G401 (cell line): ENCODE results near the gene DGKD. TPM values are rescaled to one million over a fixed set of nuclear protein-coding genes. Genes with fewer than 3 reads are reported as not detected.
A peak's percentile ranks its signal among the peaks of the same experiment; 100 is the strongest.

Experiments
- DNase-seq: peaks from one replicate; pipeline ENCODE4 v3.0.0-alpha.2; 2015; ENCODE audit warnings: low spot score
- in situ Hi-C: cut with HindIII; loops from 2 replicates; pipeline ENCODE4 v1.10.0; 2016; ENCODE audit warnings: low sequenced_read_pairs, mixed read lengths
- total RNA-seq: library from RNA; depleted of rRNA; stranded (reverse); fragments of >200 nt; shearing (Covaris generic); gene quantifications from 2 replicates; pipeline ENCODE4 v1.2.3, GENCODE V29; 2014

The DGKD gene
- total RNA-seq, 1 experiment from 2014 or later, result 20.4 TPM

- in situ Hi-C loops, result no loop called here
- peak; percentile 83 for DNase-seq
Measured at GRCh38 chr2:233462202-233462785, 108.0 kb downstream of the DGKD start.

- DNase-seq, result no peak
- in situ Hi-C loops, result no loop called here
Measured at GRCh38 chr2:233462826-233463470, 108.7 kb downstream of the DGKD start.

GRCh38 chr2:233463586-233463985 lies 109.3 kb downstream of the DGKD start:
- no peak for DNase-seq
- in situ Hi-C loops, result no loop called here

- in situ Hi-C loops, result no loop called here
- DNase-seq, result no peak
Measured at GRCh38 chr2:233464056-233464455, 109.8 kb downstream of the DGKD start.

- in situ Hi-C loops, result no loop called here
Measured at GRCh38 chr2:233464531-233465240, 110.4 kb downstream of the DGKD start.

GRCh38 chr2:233466991-233467603 lies 112.8 kb downstream of the DGKD start:
- in situ Hi-C loops, result no loop called here
- no peak for DNase-seq

More at GRCh38 chr2:233464531-233465240, 110.4 kb downstream of the DGKD start:
- DNase-seq, result no peak

- DNase-seq, result no peak
- in situ Hi-C loops, result no loop called here
Measured at GRCh38 chr2:233468047-233468740, 113.9 kb downstream of the DGKD start.

- DNase-seq, result no peak
- in situ Hi-C loops, result no loop called here
Measured at GRCh38 chr2:233468741-233469110, 114.4 kb downstream of the DGKD start.

GRCh38 chr2:233469261-233470010 lies 115.1 kb downstream of the DGKD start:
- in situ Hi-C loops, result no loop called here

GRCh38 chr2:233470011-233470687 lies 115.9 kb downstream of the DGKD start:
- in situ Hi-C loops, result no loop called here

More at GRCh38 chr2:233469261-233470010, 115.1 kb downstream of the DGKD start:
- DNase-seq, result no peak

GRCh38 chr2:233470839-233471238 lies 116.5 kb downstream of the DGKD start:
- no peak for DNase-seq
- in situ Hi-C loops, result no loop called here

More at GRCh38 chr2:233470011-233470687, 115.9 kb downstream of the DGKD start:
- peak; percentile 30 for DNase-seq

- no peak for DNase-seq
- in situ Hi-C loops, result no loop called here
Measured at GRCh38 chr2:233471291-233472035, 117.2 kb downstream of the DGKD start.

GRCh38 chr2:233473386-233473791 lies 119.1 kb downstream of the DGKD start:
- DNase-seq, result no peak
- in situ Hi-C loops, result no loop called here

- in situ Hi-C loops, result no loop called here
- DNase-seq, result no peak
Measured at GRCh38 chr2:233473878-233474277, 119.6 kb downstream of the DGKD start.

GRCh38 chr2:233474308-233475160 lies 120.2 kb downstream of the DGKD start:
- in situ Hi-C loops, result no loop called here
- no peak for DNase-seq

GRCh38 chr2:233476063-233476410 lies 121.7 kb downstream of the DGKD start:
- in situ Hi-C loops, result no loop called here
- DNase-seq, result no peak
